NT2/D1 (cell line): ENCODE measurements around the gene GRP.

Source experiments
- SUZ12 ChIP-seq: IDR thresholded peaks from 2 replicates; pipeline ENCODE4 v1.6.1; 2011; ENCODE audit not compliant: insufficient read length, insufficient read depth; ENCODE audit errors: extremely low read depth
- YY1 ChIP-seq: IDR thresholded peaks from 2 replicates; pipeline ENCODE4 v1.6.1; 2011; ENCODE audit not compliant: insufficient read length, insufficient read depth
- ZNF274 ChIP-seq: IDR thresholded peaks from 2 replicates; pipeline ENCODE4 v1.6.1; 2011; ENCODE audit warnings: mild to moderate bottlenecking, low read depth, low read length

DNA sequence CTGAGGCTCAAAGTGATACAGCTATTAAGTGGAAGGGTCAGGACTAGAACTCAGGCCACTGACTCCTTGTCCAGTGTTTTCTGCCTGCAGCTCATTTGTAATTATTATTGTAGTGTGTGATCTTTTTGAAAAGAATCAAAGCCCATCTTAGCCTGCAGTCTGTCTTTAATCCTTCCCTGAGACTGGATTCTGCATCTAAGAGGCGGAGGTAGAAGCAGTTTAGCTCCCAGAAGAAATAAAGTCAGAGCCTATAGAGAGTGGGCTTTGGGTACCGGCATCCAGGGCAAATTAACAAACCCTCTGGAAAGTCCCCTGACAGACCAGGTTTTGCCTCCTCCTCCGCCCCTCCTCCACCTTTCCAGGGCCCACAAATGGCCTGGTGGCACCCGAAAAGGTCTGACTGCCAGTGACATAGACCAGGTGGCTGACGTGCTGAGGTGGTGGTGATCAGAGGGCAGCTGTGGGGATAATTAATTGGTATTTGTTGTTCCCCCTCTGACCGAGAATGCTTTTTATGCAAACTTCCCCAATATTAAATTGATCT lies 55.5 kb downstream of the GRP start:
- TF ChIP-seq YY1: no peak
- no peak for TF ChIP-seq SUZ12
- TF ChIP-seq ZNF274: no peak
